ENCODE measurements around the gene PRMT5. TPM values are rescaled to one million over a fixed set of nuclear protein-coding genes. Genes with fewer than 3 reads are reported as not detected.

The PRMT5 gene
- polyA plus RNA-seq, 1 donor (not counting 4 experiments of a cell fraction or from before 2014, with no cell fraction given) = 241 TPM

- dilution Hi-C loops (cut with MboI; ENCODE audit: extremely low pct_ligation_motif_present, low sequenced_read_pairs) = no loop called here
- H3K36me3 ChIP-seq (ENCODE audit: control insufficient read depth in 2 of 2, extremely low read depth in 1 of 2, insufficient read depth in 2 of 2, low read length in 2 of 2) = peaks cover 18 to 29% of the 10 kb centered on the region in 2 experiments
These were observed 20.6 kb downstream of the PRMT5 start for GRCh38 chr14:22908601-22909000.

GRCh38 chr14:22907429-22907828 is 21.7 kb downstream of the PRMT5 start:
- Histone ChIP-seq H3K36me3 (ENCODE audit: control insufficient read depth in 2 of 2, extremely low read depth in 1 of 2, insufficient read depth in 2 of 2, low read length in 2 of 2) (peaks cover 18 to 29% of the 10 kb centered on the region in 2 experiments), H3K9me3 (ENCODE audit: control insufficient read depth, low read depth, low read length) (no peaks in the 10 kb centered on the region), H3K4me2 (ENCODE audit: control insufficient read depth, extremely low read depth, insufficient read depth, low read depth, low read length) (no peak overlapping the region), H3K4me1 (ENCODE audit: control insufficient read depth, extremely low read depth, insufficient read depth, low read length) (no peaks in the 10 kb centered on the region), H2AFZ (ENCODE audit: control insufficient read depth, low read length) (no peak overlapping the region), H3K9me1 (ENCODE audit: control insufficient read depth, extremely low read depth, insufficient read depth, low read length) (no peaks in the 10 kb centered on the region), H3K4me3 (ENCODE audit: control insufficient read depth in 2 of 3, extremely low read depth in 1 of 3, insufficient read depth in 2 of 3, low read depth in 1 of 3, low read length in 3 of 3) (no peak overlapping the region), H3K79me2 (ENCODE audit: control insufficient read depth, insufficient read depth, low read length) (peaks cover 6% of the 10 kb centered on the region), H3K27ac (ENCODE audit: control insufficient read depth, insufficient read depth, low read length) (no peak overlapping the region), H4K20me1 (ENCODE audit: control insufficient read depth, extremely low read depth, insufficient read depth, low read length) (no peaks in the 10 kb centered on the region), H3K27me3 (ENCODE audit: control insufficient read depth, extremely low read depth, insufficient read depth, low read length) (no peaks in the 10 kb centered on the region), H3K9ac (ENCODE audit: control insufficient read depth, extremely low read depth, insufficient read depth, low read length) (no peak overlapping the region)
- DNase-seq (ENCODE audit: low read depth, low spot score) = no peak
- no peak for FAIRE-seq
- dilution Hi-C loops (cut with MboI; ENCODE audit: extremely low pct_ligation_motif_present, low sequenced_read_pairs) = no loop called here
- TF ChIP-seq EZH2 (IDR thresholded peaks at IDR 0.05; ENCODE audit: low read length) (no peak), CTCF (optimal IDR thresholded peaks at IDR 0.05 in 1 of 3, IDR thresholded peaks at IDR 0.05 in 1 of 3, conservative IDR thresholded peaks at IDR 0.05 in 1 of 3; ENCODE audit: extremely low read depth in 1 of 3, insufficient read depth in 2 of 3, low read length in 3 of 3) (no peak)

More at GRCh38 chr14:22908601-22909000, 20.6 kb downstream of the PRMT5 start:
- TF ChIP-seq EZH2 (IDR thresholded peaks at IDR 0.05; ENCODE audit: low read length) = no peak
- no peak for TF ChIP-seq CTCF (optimal IDR thresholded peaks at IDR 0.05 in 1 of 3, IDR thresholded peaks at IDR 0.05 in 1 of 3, conservative IDR thresholded peaks at IDR 0.05 in 1 of 3; ENCODE audit: extremely low read depth in 1 of 3, insufficient read depth in 2 of 3, low read length in 3 of 3)
- Histone ChIP-seq H3K27me3 (ENCODE audit: control insufficient read depth, extremely low read depth, insufficient read depth, low read length) (no peaks in the 10 kb centered on the region), H3K9me1 (ENCODE audit: control insufficient read depth, extremely low read depth, insufficient read depth, low read length) (no peaks in the 10 kb centered on the region), H3K4me3 (ENCODE audit: control insufficient read depth in 2 of 3, extremely low read depth in 1 of 3, insufficient read depth in 2 of 3, low read depth in 1 of 3, low read length in 3 of 3) (no peak overlapping the region), H3K4me2 (ENCODE audit: control insufficient read depth, extremely low read depth, insufficient read depth, low read depth, low read length) (no peak overlapping the region), H3K79me2 (ENCODE audit: control insufficient read depth, insufficient read depth, low read length) (peaks cover 9% of the 10 kb centered on the region), H3K9me3 (ENCODE audit: control insufficient read depth, low read depth, low read length) (no peaks in the 10 kb centered on the region), H3K4me1 (ENCODE audit: control insufficient read depth, extremely low read depth, insufficient read depth, low read length) (no peaks in the 10 kb centered on the region), H2AFZ (ENCODE audit: control insufficient read depth, low read length) (no peak overlapping the region), H4K20me1 (ENCODE audit: control insufficient read depth, extremely low read depth, insufficient read depth, low read length) (no peaks in the 10 kb centered on the region), H3K27ac (ENCODE audit: control insufficient read depth, insufficient read depth, low read length) (no peak overlapping the region), H3K9ac (ENCODE audit: control insufficient read depth, extremely low read depth, insufficient read depth, low read length) (no peak overlapping the region)
- FAIRE-seq = no peak
- DNase-seq (ENCODE audit: low read depth, low spot score) = no peak
